ENCODE results near the gene PRSS27.

Gene PRSS27

DNA sequence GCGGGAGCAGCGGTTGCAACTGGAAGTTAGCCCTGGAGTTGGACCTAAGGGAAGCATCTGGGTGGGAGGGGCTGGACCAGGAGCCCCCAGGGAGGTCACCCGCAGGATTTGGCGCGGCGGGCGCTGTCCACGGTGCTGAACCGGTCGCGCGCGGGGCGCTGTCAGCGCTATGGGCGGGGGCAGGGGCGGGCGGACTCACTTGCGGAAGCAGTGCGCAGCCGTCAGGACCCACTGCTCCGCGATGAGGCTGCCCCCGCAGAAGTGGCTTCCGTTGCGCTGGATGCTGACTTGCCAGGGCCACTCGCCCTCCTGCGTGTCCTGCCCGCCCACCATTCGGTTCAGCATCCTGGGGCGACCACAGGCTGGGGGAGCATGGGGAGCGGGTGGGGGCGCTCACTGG lies 4.5 kb downstream of the PRSS27 start:
- Histone ChIP-seq H3K36me3 (replicated peaks) (no peaks in the 10 kb centered on the region), H3K4me3 (ENCODE audit: low read depth, low read length) (peak overlapping the region; percentile 9), H3K27ac (no peak overlapping the region), H3K27me3 (replicated peaks) (no peaks in the 10 kb centered on the region)
- TF ChIP-seq, protein P1, sequence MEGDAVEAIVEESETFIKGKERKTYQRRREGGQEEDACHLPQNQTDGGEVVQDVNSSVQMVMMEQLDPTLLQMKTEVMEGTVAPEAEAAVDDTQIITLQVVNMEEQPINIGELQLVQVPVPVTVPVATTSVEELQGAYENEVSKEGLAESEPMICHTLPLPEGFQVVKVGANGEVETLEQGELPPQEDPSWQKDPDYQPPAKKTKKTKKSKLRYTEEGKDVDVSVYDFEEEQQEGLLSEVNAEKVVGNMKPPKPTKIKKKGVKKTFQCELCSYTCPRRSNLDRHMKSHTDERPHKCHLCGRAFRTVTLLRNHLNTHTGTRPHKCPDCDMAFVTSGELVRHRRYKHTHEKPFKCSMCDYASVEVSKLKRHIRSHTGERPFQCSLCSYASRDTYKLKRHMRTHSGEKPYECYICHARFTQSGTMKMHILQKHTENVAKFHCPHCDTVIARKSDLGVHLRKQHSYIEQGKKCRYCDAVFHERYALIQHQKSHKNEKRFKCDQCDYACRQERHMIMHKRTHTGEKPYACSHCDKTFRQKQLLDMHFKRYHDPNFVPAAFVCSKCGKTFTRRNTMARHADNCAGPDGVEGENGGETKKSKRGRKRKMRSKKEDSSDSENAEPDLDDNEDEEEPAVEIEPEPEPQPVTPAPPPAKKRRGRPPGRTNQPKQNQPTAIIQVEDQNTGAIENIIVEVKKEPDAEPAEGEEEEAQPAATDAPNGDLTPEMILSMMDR (IDR thresholded peaks at IDR 0.05; ENCODE audit: low read depth, low read length, missing control alignments): no peak
- DNase-seq: peak; percentile 40
- in situ Hi-C loops (cut with HindIII; ENCODE audit: low pct_ligation_motif_present, low sequenced_read_pairs): no loop called here

DNA sequence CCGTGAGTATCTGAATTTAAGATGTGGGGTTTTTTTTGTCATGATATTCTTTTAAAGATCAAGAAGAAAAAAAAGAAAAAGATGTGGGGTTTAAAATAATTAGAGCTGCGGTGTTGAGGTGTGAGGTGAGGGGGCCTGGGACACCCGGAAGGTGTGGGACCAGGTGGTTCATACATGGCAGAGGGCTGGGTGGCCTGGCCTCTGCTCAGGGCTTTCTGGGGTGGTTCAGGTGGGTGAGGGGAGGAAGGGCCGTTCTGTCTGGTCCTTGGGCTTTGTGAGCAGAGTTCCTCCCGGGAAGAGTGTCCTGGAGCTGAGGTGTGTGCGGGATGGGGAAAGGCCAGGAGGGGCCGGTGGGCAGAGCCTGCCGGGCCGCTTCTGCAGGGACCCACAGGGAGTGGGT lies 5.0 kb downstream of the PRSS27 start:
- Histone ChIP-seq H3K4me3 (ENCODE audit: low read depth, low read length) (no peak overlapping the region), H3K36me3 (replicated peaks) (peaks cover 3% of the 10 kb centered on the region), H3K27ac (no peak overlapping the region), H3K27me3 (replicated peaks) (no peaks in the 10 kb centered on the region)
- in situ Hi-C loops (cut with HindIII; ENCODE audit: low pct_ligation_motif_present, low sequenced_read_pairs): no loop called here
- DNase-seq: no peak
- TF ChIP-seq, protein P1 (IDR thresholded peaks at IDR 0.05; ENCODE audit: low read depth, low read length, missing control alignments): no peak

DNA sequence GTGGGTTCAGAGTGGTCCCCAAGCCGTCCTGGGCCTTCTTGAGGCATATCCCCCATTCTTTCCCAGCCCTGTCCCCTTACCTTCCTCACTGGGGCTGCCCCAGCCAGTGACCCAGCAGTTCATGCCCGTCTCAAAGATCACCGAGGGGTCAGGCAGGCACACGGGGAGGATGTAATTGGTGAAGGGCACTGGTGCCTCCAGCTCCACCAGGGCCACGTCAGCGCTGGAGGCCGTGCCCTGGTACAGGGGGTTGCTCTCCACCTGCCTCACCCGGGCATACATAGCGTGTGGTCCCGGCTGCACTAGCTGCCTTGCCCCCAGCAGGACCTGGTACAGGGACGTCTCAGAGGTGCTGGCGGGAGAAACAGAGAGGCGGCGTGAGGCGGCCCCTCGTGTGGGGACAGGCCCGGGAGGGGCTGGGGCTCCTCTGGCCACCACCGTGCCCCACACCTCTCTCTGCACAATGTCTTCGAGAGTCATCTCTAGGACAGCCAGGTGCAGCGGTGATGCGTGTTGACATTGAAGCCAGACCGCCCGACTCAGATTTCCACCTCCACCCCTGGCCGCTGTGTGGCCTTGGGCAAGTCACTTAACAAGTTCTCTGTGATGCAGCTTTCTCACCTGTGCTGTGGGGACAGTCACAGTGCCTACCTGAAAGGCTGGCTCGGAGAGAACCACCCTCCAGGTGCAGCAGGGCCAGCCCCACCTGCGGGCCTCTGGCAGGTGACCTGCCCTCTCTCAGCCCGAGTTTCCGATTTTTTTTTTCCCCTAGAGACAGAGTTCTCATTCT lies 5.8 kb downstream of the PRSS27 start:
- in situ Hi-C loops (cut with HindIII; ENCODE audit: low pct_ligation_motif_present, low sequenced_read_pairs): no loop called here
- DNase-seq: no peak
- Histone ChIP-seq H3K4me3 (ENCODE audit: low read depth, low read length) (no peak overlapping the region), H3K36me3 (replicated peaks) (peaks cover 3% of the 10 kb centered on the region), H3K27ac (no peak overlapping the region), H3K27me3 (replicated peaks) (no peaks in the 10 kb centered on the region)
- TF ChIP-seq, protein P1 (IDR thresholded peaks at IDR 0.05; ENCODE audit: low read depth, low read length, missing control alignments): no peak

DNA sequence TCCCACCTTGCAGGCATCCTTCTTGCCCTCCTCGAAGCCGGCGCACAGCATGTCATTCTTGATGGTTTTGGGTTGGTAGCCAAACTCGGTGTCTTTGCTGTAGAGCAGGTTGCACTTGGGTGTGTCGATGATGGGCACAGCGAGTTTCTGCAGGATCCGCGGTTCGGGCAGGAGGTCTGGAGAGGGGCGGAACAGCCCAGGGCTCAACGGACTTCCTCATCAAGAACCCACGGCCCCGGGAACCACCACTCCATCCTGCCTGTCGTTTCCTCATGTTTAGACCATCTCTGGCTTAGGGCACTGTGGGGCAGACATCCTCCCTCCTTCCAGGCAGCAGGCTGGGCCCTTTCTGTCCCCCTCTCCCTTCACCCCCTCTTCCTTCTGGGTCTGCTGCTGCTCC lies 6.5 kb downstream of the PRSS27 start:
- Histone ChIP-seq H3K4me3 (ENCODE audit: low read depth, low read length) (no peak overlapping the region), H3K27ac (no peak overlapping the region), H3K27me3 (replicated peaks) (no peaks in the 10 kb centered on the region), H3K36me3 (replicated peaks) (peaks cover 5% of the 10 kb centered on the region)
- DNase-seq: no peak
- TF ChIP-seq, protein P1 (IDR thresholded peaks at IDR 0.05; ENCODE audit: low read depth, low read length, missing control alignments): no peak
- in situ Hi-C loops (cut with HindIII; ENCODE audit: low pct_ligation_motif_present, low sequenced_read_pairs): no loop called here

DNA sequence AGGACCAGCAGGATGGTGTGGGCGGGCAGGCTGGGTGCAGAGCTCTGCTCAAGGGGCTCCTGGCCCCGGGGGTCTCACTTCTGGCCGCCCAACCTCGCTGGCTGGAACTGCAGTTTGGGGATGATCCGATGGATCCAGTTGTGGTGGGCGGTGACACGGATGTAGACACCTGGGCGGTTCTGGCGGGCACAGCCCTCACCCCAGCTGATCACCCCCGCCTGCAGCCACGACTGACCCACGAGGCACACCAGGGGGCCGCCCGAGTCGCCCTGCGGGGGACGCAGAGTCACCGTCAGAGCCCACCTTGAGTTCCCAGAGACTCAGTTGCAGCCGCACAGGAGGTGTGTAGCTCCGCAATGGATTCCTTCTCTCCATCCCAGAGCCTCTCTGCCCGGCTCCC lies 7.5 kb downstream of the PRSS27 start:
- no peak for DNase-seq
- no peak overlapping the region for H3K27ac ChIP-seq
- in situ Hi-C loops (cut with HindIII; ENCODE audit: low pct_ligation_motif_present, low sequenced_read_pairs): no loop called here
- TF ChIP-seq, protein P1 (IDR thresholded peaks at IDR 0.05; ENCODE audit: low read depth, low read length, missing control alignments): no peak
- H3K4me3 ChIP-seq (ENCODE audit: low read depth, low read length): no peak overlapping the region
- H3K27me3 ChIP-seq (replicated peaks): no peaks in the 10 kb centered on the region
- H3K36me3 ChIP-seq (replicated peaks): peaks cover 11% of the 10 kb centered on the region

DNA sequence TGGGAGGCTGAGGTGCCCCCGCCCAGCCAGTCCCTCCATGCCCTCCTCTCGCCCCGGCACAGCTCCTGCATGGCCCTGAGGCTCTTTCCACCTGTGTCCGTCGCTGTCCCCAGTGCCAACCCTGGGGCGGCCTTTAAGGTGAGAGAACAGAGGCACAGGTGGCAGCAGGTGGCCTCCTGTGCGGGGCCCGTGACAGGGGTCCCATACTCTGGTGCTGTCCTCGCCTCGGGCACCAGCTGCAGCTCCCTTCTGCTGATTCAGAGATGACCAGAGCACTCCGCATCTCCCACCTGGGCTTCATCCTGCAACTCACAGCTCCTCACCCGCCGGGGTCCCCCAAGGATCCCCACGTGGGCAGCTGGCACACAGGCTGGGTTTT lies 8.0 kb downstream of the PRSS27 start:
- Histone ChIP-seq H3K27ac (no peak overlapping the region), H3K36me3 (replicated peaks) (peaks cover 16% of the 10 kb centered on the region), H3K27me3 (replicated peaks) (no peaks in the 10 kb centered on the region), H3K4me3 (ENCODE audit: low read depth, low read length) (no peak overlapping the region)
- TF ChIP-seq, protein P1 (IDR thresholded peaks at IDR 0.05; ENCODE audit: low read depth, low read length, missing control alignments): no peak
- in situ Hi-C loops (cut with HindIII; ENCODE audit: low pct_ligation_motif_present, low sequenced_read_pairs): no loop called here
- no peak for DNase-seq
